ENCODE results near the gene FAM47E.

The FAM47E gene

GRCh38 chr4:76301068-76301774, 49.7 kb downstream of the FAM47E start:
- peak; percentile 59 for DNase-seq (ENCODE audit: low spot score)

GRCh38 chr4:76301775-76302162, 50.2 kb downstream of the FAM47E start:
- DNase-seq (ENCODE audit: low spot score) = no peak

GRCh38 chr4:76302826-76303438, 51.4 kb downstream of the FAM47E start:
- DNase-seq (ENCODE audit: low spot score) = no peak

GRCh38 chr4:76305033-76305687, 53.6 kb downstream of the FAM47E start:
- DNase-seq (ENCODE audit: low spot score) = no peak

GRCh38 chr4:76305971-76306881, 54.7 kb downstream of the FAM47E start, which contains the start of gene STBD1:
TSS of gene STBD1 (plus strand) at chr4:76306733. CDS start at chr4:76306770, 37 bp downstream.
- DNase-seq (ENCODE audit: low spot score) = peak; percentile 86

GRCh38 chr4:76306882-76307659, 55.5 kb downstream of the FAM47E start:
- peak; percentile 32 for DNase-seq (ENCODE audit: low spot score)

GRCh38 chr4:76307660-76308014, 56.1 kb downstream of the FAM47E start:
- DNase-seq (ENCODE audit: low spot score) = no peak

GRCh38 chr4:76308548-76308947, 57.0 kb downstream of the FAM47E start:
- peak; percentile 78 for DNase-seq (ENCODE audit: low spot score)

- no peak for DNase-seq (ENCODE audit: low spot score)
Observed at GRCh38 chr4:76309939-76310550, 58.5 kb downstream of the FAM47E start.

- DNase-seq (ENCODE audit: low spot score) = no peak
Observed at GRCh38 chr4:76310683-76311082, 59.2 kb downstream of the FAM47E start.

- DNase-seq (ENCODE audit: low spot score) = peak; percentile 43
Observed at GRCh38 chr4:76311896-76312331, 60.4 kb downstream of the FAM47E start.

- DNase-seq (ENCODE audit: low spot score) = no peak
Observed at GRCh38 chr4:76312457-76312856, 60.9 kb downstream of the FAM47E start.

- DNase-seq (ENCODE audit: low spot score) = no peak
Observed at GRCh38 chr4:76313547-76313946, 62.0 kb downstream of the FAM47E start.

GRCh38 chr4:76315267-76315918, 63.9 kb downstream of the FAM47E start:
- DNase-seq (ENCODE audit: low spot score) = no peak

- DNase-seq (ENCODE audit: low spot score) = no peak
Observed at GRCh38 chr4:76316131-76316530, 64.6 kb downstream of the FAM47E start.

- DNase-seq (ENCODE audit: low spot score) = no peak
Observed at GRCh38 chr4:76322236-76322635, 70.7 kb downstream of the FAM47E start.

GRCh38 chr4:76325072-76325471, 73.6 kb downstream of the FAM47E start:
- no peak for DNase-seq (ENCODE audit: low spot score)

- DNase-seq (ENCODE audit: low spot score) = no peak
Observed at GRCh38 chr4:76326515-76326914, 75.0 kb downstream of the FAM47E start.

Measured in HuH-7 (cell line).